ENCODE measurements around the gene SLAMF8.

DNA sequence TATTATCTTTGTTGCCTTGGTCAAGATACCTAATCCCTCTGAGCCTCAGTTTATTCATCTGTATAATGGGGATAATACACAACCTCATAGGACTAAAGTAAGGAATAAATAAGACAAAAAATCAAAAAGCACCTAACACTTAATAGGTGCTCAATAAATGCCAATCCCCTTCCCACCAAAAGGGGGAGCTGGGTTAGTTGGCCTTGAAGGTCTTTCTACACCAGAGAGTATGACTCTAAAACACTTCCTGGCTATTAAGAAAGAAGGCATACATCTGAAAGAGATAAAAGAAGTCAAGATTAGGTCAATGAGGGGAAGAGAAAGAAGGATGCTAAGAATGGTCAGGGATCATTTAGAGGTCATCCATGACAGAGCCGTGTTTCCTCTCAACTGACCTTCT is 24.7 kb downstream of the SLAMF8 start:
- TF ChIP-seq CTCF (IDR thresholded peaks at IDR 0.05) (no peak), EP300 (IDR thresholded peaks at IDR 0.05) (no peak), POLR2A (IDR thresholded peaks at IDR 0.05) (no peak), POLR2AphosphoS5 (IDR thresholded peaks at IDR 0.05) (no peak)
